ENCODE results near the gene PROSER2. TPM values are rescaled to one million over a fixed set of nuclear protein-coding genes. Genes with fewer than 3 reads are reported as not detected.

Gene PROSER2
- total and polyA plus RNA-seq, 2 donors (not counting 1 experiment from before 2014, with no cell fraction given) = 0.07 TPM; not detected in 1

GRCh38 chr10:11858093-11858492, 34.9 kb downstream of the PROSER2 start:
- ATAC-seq (ENCODE audit: low read depth) (no peak), DNase-seq (no peak)
- no peak overlapping the region for H3K4me3 ChIP-seq (ENCODE audit: control extremely low read depth in 1 of 5, extremely low read depth in 1 of 5, insufficient read depth in 1 of 5, low read depth in 2 of 5, low read length in 4 of 5)
- H3K27ac Mint-ChIP-seq = no peak overlapping the region
- no peak overlapping the region for H3K4me2 ChIP-seq (replicated peaks; ENCODE audit: low read depth, low read length, poor library complexity, severe bottlenecking)
- intact Hi-C loops (cut with micrococcal nuclease) = no loop called here
- H4K20me1 ChIP-seq (ENCODE audit: control insufficient read depth, insufficient read depth, low read length, poor library complexity, severe bottlenecking) = no peaks in the 10 kb centered on the region
- no peaks in the 10 kb centered on the region for H3K36me3 ChIP-seq (replicated peaks in 1 of 2; ENCODE audit: control extremely low read depth in 1 of 2, control insufficient read depth in 1 of 2, extremely low read depth in 1 of 2, insufficient read depth in 2 of 2, low read length in 1 of 2)
- H3K4me3 Mint-ChIP-seq = no peak overlapping the region
- TF ChIP-seq CTCF (IDR thresholded peaks at IDR 0.05) (no peak), EZH2 (IDR thresholded peaks at IDR 0.05; ENCODE audit: borderline replicate concordance, insufficient read depth, low read depth, low read length, poor library complexity, severe bottlenecking) (no peak)
- no peak overlapping the region for H2AFZ ChIP-seq (ENCODE audit: insufficient read depth, low read depth, low read length, poor library complexity, severe bottlenecking)
- H3K27me3 Mint-ChIP-seq = no peaks in the 10 kb centered on the region
- POLR2A ChIA-PET = no interaction called here
- no peaks in the 10 kb centered on the region for H3K27me3 ChIP-seq (replicated peaks in 1 of 4; ENCODE audit: control extremely low read depth in 1 of 4, control insufficient read depth in 3 of 4, insufficient read depth in 4 of 4, low read length in 3 of 4)
- no peaks in the 10 kb centered on the region for H3K9me3 Mint-ChIP-seq (ENCODE audit: insufficient read depth)
- no peaks in the 10 kb centered on the region for H3K79me2 ChIP-seq (ENCODE audit: control insufficient read depth, insufficient read depth, low read length)
- peaks cover 0 to 3% of the 10 kb centered on the region in 2 donors for H3K4me1 ChIP-seq (ENCODE audit: control insufficient read depth in 2 of 2, insufficient read depth in 2 of 2, low read length in 2 of 2)
- H3K27ac ChIP-seq (ENCODE audit: low read length in 2 of 2) = no peak overlapping the region
- H3K9ac ChIP-seq (ENCODE audit: low read length) = no peak overlapping the region
- no peaks in the 10 kb centered on the region for H3K9me3 ChIP-seq (ENCODE audit: control extremely low read depth in 1 of 3, control insufficient read depth in 2 of 3, insufficient read depth in 1 of 3, low read length in 2 of 3)
- CTCF ChIA-PET = interaction anchor here (0.7 kb wide), 1 partner anchor 1321 kb away, joined by 5 read pairs; no protein-coding TSS in a partner anchor
- 89% methylated on average over 3 of the region's 6 CpGs for WGBS (ENCODE audit: insufficient coverage)
- H3K4me1 Mint-ChIP-seq = peaks cover 4% of the 10 kb centered on the region

GRCh38 chr10:11861341-11861740, 38.2 kb downstream of the PROSER2 start:
- Mint-ChIP-seq H3K4me3 (no peak overlapping the region), H3K9me3 (ENCODE audit: insufficient read depth) (no peaks in the 10 kb centered on the region), H3K27ac (no peak overlapping the region), H3K4me1 (peaks cover 16% of the 10 kb centered on the region), H3K27me3 (no peaks in the 10 kb centered on the region)
- WGBS (ENCODE audit: insufficient coverage) = 97% methylated on average over 8 of the region's 11 CpGs
- TF ChIP-seq EZH2 (IDR thresholded peaks at IDR 0.05; ENCODE audit: borderline replicate concordance, insufficient read depth, low read depth, low read length, poor library complexity, severe bottlenecking) = no peak
- no peak for TF ChIP-seq CTCF (IDR thresholded peaks at IDR 0.05)
- Histone ChIP-seq H3K4me2 (replicated peaks; ENCODE audit: low read depth, low read length, poor library complexity, severe bottlenecking) (no peak overlapping the region), H3K4me3 (ENCODE audit: control extremely low read depth in 1 of 5, extremely low read depth in 1 of 5, insufficient read depth in 1 of 5, low read depth in 2 of 5, low read length in 4 of 5) (no peak overlapping the region), H4K20me1 (ENCODE audit: control insufficient read depth, insufficient read depth, low read length, poor library complexity, severe bottlenecking) (no peaks in the 10 kb centered on the region), H2AFZ (ENCODE audit: insufficient read depth, low read depth, low read length, poor library complexity, severe bottlenecking) (no peak overlapping the region), H3K9me3 (ENCODE audit: control extremely low read depth in 1 of 3, control insufficient read depth in 2 of 3, insufficient read depth in 1 of 3, low read length in 2 of 3) (no peaks in the 10 kb centered on the region), H3K36me3 (replicated peaks in 1 of 2; ENCODE audit: control extremely low read depth in 1 of 2, control insufficient read depth in 1 of 2, extremely low read depth in 1 of 2, insufficient read depth in 2 of 2, low read length in 1 of 2) (no peaks in the 10 kb centered on the region), H3K9ac (ENCODE audit: low read length) (no peak overlapping the region), H3K27me3 (replicated peaks in 1 of 4; ENCODE audit: control extremely low read depth in 1 of 4, control insufficient read depth in 3 of 4, insufficient read depth in 4 of 4, low read length in 3 of 4) (no peaks in the 10 kb centered on the region), H3K4me1 (ENCODE audit: control insufficient read depth in 2 of 2, insufficient read depth in 2 of 2, low read length in 2 of 2) (peaks cover 9 to 13% of the 10 kb centered on the region in 2 donors), H3K79me2 (ENCODE audit: control insufficient read depth, insufficient read depth, low read length) (no peaks in the 10 kb centered on the region), H3K27ac (ENCODE audit: low read length in 2 of 2) (no peak overlapping the region)
- intact Hi-C loops (cut with micrococcal nuclease) = no loop called here
- DNase-seq (no peak), ATAC-seq (ENCODE audit: low read depth) (no peak)
- ChIA-PET POLR2A (no interaction called here), CTCF (no interaction called here)
